Brain microvascular endothelial cell (primary cell): ENCODE results near the gene CCDC47.

Experiments
- DNase-seq: peaks from one replicate; pipeline ENCODE4 v3.0.0-alpha.2; 2020
- H3K27ac ChIP-seq: fragments of 250-450 bp; sonication (Bioruptor Pico); 2 replicates; pipeline ENCODE4 v1.5.1; 2020; ENCODE audit warnings: mild to moderate bottlenecking, moderate library complexity
- H3K27me3 ChIP-seq: fragments of 250-450 bp; sonication (Bioruptor Pico); replicated peaks from 2 replicates; pipeline ENCODE4 v1.5.1; 2020; ENCODE audit warnings: mild to moderate bottlenecking
- H3K36me3 ChIP-seq: fragments of 250-450 bp; sonication (Bioruptor Pico); replicated peaks from 2 replicates; pipeline ENCODE4 v1.5.1; 2020; ENCODE audit warnings: mild to moderate bottlenecking
- H3K4me3 ChIP-seq: 2 replicates; pipeline ENCODE4 v1.5.1; 2011; ENCODE audit warnings: low read depth, mild to moderate bottlenecking, control low read depth, low read length, moderate library complexity
- CTCF ChIP-seq: IDR thresholded peaks from 2 replicates; pipeline ENCODE4 v1.5.1; 2011; ENCODE audit warnings: low read depth, mild to moderate bottlenecking, moderate library complexity, low read length, control low read depth, inconsistent platforms; ENCODE audit errors: missing control alignments
- in situ Hi-C: cut with HindIII; loops from 2 replicates; pipeline ENCODE4 v1.10.0; 2017; ENCODE audit warnings: low sequenced_read_pairs, low pct_ligation_motif_present

Gene CCDC47

DNA sequence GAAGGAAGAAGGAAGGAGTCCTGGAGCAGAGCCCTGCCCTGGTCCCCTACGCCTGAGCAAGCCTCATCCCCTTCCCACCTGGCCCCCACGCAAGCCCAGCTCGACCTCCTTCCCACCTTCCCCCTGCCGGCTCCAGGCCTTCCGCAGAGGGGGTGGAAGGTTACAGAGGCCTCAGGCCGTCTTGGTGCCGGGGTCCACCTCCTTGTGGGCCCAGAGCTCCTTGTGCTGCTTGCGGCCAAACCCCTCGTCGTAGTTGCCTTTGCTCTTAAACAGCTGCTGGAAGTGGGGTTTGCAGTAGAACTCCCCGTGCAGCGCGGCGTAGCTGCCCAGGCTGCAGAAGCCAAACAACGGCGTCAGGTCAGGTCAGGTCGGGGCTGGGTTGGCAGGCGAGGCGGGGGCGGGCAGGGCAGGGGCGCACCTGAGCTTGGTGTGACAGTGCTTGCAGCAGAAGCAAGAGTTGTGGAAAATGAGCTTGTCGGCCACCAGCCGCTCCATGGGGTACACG is 75.0 kb downstream of the CCDC47 start:
- TF ChIP-seq CTCF, result no peak
- H3K27me3 ChIP-seq, result no peaks in the 10 kb centered on the region
- in situ Hi-C loops, result no loop called here
- H3K4me3 ChIP-seq, result peak overlapping the region; percentile 55
- peaks cover 8% of the 10 kb centered on the region for H3K36me3 ChIP-seq
- DNase-seq, result no peak
- H3K27ac ChIP-seq, result no peak overlapping the region

DNA sequence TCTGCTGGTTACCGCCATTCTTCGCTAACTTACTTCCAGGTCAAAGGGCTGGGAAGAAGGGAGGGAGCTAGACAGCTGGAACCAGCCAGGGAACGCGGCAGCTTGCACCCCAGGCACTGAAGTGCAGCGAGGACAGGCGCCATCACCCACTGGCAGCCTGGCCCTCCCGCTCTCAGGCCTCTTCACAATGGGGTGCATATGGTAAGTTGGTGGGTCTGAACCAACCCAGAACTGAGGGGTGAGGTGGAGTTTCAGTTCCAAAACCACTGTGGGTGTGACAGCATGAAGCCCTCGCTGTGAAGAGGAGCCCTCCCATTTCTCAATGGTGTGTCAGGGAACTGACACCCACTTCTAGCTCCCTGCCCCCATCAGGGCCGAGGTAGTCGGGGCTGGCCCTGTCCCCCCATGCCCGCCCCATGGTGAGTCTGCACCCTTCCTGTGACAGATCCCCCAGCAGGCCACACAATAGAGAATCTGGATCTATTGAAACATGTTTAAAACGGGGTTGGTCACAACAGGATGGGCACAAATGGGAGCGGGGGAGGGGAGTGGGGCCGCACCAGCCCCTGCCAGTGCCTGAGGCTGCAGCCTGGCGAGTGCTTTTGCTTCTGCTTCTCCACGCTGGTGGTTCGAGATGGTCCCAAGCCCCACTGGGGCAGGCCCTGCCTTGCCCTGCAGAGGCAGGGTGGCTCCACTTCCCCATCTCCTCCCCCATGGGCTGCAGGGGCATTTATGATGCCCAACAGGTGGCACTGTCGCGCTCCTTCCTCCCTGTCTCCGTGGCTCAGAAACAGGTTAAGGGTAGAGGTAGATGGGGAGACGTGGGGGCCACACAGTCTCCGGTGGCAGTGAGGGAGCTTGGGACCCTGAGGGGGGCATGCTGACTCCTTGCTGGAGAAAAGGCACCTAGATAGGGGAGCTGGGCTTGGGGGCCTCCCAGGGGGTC is 75.8 kb downstream of the CCDC47 start:
- Histone ChIP-seq H3K27ac (no peak overlapping the region), H3K36me3 (peaks cover 4% of the 10 kb centered on the region), H3K4me3 (no peak overlapping the region), H3K27me3 (no peaks in the 10 kb centered on the region)
- TF ChIP-seq CTCF, result peak; percentile 71
- peak; percentile 31 for DNase-seq
- in situ Hi-C loops, result no loop called here

DNA sequence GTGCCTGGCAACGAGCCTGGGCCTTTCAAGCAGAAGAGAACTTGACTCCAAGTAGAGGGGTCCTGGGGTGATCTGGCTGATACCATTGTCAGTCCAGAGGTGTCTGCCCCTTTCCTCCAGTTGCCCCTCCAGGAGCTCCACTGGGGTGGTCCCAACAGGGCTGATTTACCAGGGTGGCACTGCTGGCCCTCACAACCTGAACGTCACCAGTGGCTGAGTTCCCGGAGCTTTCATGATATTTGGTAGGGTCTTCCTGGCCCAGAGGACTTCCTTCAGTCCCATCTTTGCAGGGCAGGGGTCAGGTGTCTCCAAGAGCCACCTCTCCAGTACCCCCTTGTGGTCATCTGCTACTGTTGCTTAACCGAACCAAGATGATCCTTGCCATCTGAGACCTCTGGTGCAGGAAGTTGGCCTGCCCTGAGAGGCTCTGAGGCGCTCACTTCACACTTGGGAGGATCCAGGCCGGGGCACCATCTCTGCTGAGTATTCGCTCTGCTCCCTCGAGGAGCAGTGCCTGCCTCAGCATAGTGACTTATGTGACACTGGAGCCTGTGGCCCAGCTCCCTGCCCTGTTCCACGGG is 76.9 kb downstream of the CCDC47 start:
- Histone ChIP-seq H3K36me3 (peaks cover 9% of the 10 kb centered on the region), H3K27ac (no peak overlapping the region), H3K27me3 (no peaks in the 10 kb centered on the region), H3K4me3 (no peak overlapping the region)
- no peak for DNase-seq
- in situ Hi-C loops, result no loop called here
- peak; percentile 62 for TF ChIP-seq CTCF

- H3K27ac ChIP-seq, result no peak overlapping the region
Observed at GRCh38 chr17:63695889-63696288, 77.5 kb downstream of the CCDC47 start.

More at GRCh38 chr17:63695889-63696288, 77.5 kb downstream of the CCDC47 start:
- no peak for DNase-seq
- Histone ChIP-seq H3K36me3 (peaks cover 15% of the 10 kb centered on the region), H3K4me3 (no peak overlapping the region), H3K27me3 (no peaks in the 10 kb centered on the region)
- in situ Hi-C loops, result no loop called here
- no peak for TF ChIP-seq CTCF
